Activated B cell treated with CpG ODN at 0.5 μM for 24 hours (primary cell): Measurements from ENCODE around the gene FOXL1. TPM values are rescaled to one million over a fixed set of nuclear protein-coding genes. Genes with fewer than 3 reads are reported as not detected.

Source experiments
- ATAC-seq: fragments of 200-7000 bp; cut with Tn5 transposase; one replicate; pipeline ENCODE4 v1.10.0; 2021; ENCODE audit warnings: low read depth, mild to moderate bottlenecking, moderate library complexity
- CTCF ChIA-PET: fragments of 350-600 bp; sonication (Branson Sonifier 250); formaldehyde crosslinking; loops from one replicate; lab custom pipeline; 2021; ENCODE audit warnings: antibody characterized with exemption; lab: Charles Lee
- POLR2A ChIA-PET: fragments of 350-600 bp; sonication (Branson Sonifier 250); formaldehyde crosslinking; loops from one replicate; lab custom pipeline; 2021; ENCODE audit warnings: antibody characterized with exemption; lab: Charles Lee
- DNase-seq: peaks from one replicate; pipeline ENCODE4 v3.0.0; 2022
- H3K27ac Mint-ChIP-seq: one replicate; pipeline ENCODE4 v1.8.0; 2020; ENCODE audit warnings: mixed read lengths
- H3K27me3 Mint-ChIP-seq: one replicate; pipeline ENCODE4 v1.8.0; 2021; ENCODE audit warnings: mixed read lengths
- H3K36me3 Mint-ChIP-seq: one replicate; pipeline ENCODE4 v1.8.0; 2021; ENCODE audit warnings: low read depth, mixed read lengths
- H3K4me1 Mint-ChIP-seq: one replicate; pipeline ENCODE4 v1.8.0; 2021; ENCODE audit warnings: mixed read lengths
- H3K4me3 Mint-ChIP-seq: one replicate; pipeline ENCODE4 v1.8.0; 2020; ENCODE audit warnings: mild to moderate bottlenecking, mixed read lengths
- H3K9me3 Mint-ChIP-seq: one replicate; pipeline ENCODE4 v1.8.0; 2020; ENCODE audit warnings: mixed read lengths
- CTCF ChIP-seq: fragments of 200-600 bp; IDR thresholded peaks from one replicate; pipeline ENCODE4 v1.8.0; 2022; ENCODE audit warnings: antibody characterized with exemption, mild to moderate bottlenecking
- intact Hi-C: fragments of 100-400 bp; cut with micrococcal nuclease; formaldehyde crosslinking; loops from one replicate; pipeline ENCODE4 v1.15.1; 2024
- total RNA-seq: library from RNA; stranded (reverse); gene quantifications from 2 replicates; pipeline ENCODE4 v1.2.3, GENCODE V29; 2022

FOXL1 gene
- total RNA-seq, 1 donor from 2014 or later: not detected

- H3K4me3 Mint-ChIP-seq: no peak overlapping the region
- peaks cover 14% of the 10 kb centered on the region for H3K27me3 Mint-ChIP-seq
- POLR2A ChIA-PET: no interaction called here
- no peak overlapping the region for H3K27ac Mint-ChIP-seq
- ATAC-seq: no peak
- CTCF ChIA-PET: interaction anchor here (0.6 kb wide), 1 partner anchor 24 kb away, joined by 3 read pairs; no protein-coding TSS in a partner anchor
- intact Hi-C loops: no loop called here
- H3K9me3 Mint-ChIP-seq: no peaks in the 10 kb centered on the region
- peaks cover 9% of the 10 kb centered on the region for H3K36me3 Mint-ChIP-seq
- no peak for DNase-seq
- H3K4me1 Mint-ChIP-seq: peaks cover 24% of the 10 kb centered on the region
- TF ChIP-seq CTCF: no peak
These were observed 19.8 kb upstream of the FOXL1 start for GRCh38 chr16:86558355-86559193.

GRCh38 chr16:86559802-86560305, 18.5 kb upstream of the FOXL1 start:
- ChIA-PET CTCF (no interaction called here), POLR2A (no interaction called here)
- no peak for ATAC-seq
- H3K36me3 Mint-ChIP-seq: peaks cover 4% of the 10 kb centered on the region
- no peaks in the 10 kb centered on the region for H3K9me3 Mint-ChIP-seq
- no peak overlapping the region for H3K4me3 Mint-ChIP-seq
- H3K27ac Mint-ChIP-seq: no peak overlapping the region
- no peak for DNase-seq
- H3K4me1 Mint-ChIP-seq: peaks cover 26% of the 10 kb centered on the region
- intact Hi-C loops: loop anchor here (5.0 to 10.0 kb wide), 6 partner anchors 205 to 1142 kb away; partner anchors contain the start of gene MAP1LC3B
- no peak for TF ChIP-seq CTCF
- H3K27me3 Mint-ChIP-seq: peaks cover 24% of the 10 kb centered on the region

- no peaks in the 10 kb centered on the region for H3K9me3 Mint-ChIP-seq
- H3K27me3 Mint-ChIP-seq: peaks cover 31% of the 10 kb centered on the region
- ChIA-PET CTCF (no interaction called here), POLR2A (interaction anchor here (0.7 kb wide), 1 partner anchor 710 kb away, joined by 8 read pairs; no protein-coding TSS in a partner anchor)
- no peak for TF ChIP-seq CTCF
- intact Hi-C loops: loop anchor here (2.0 to 10.0 kb wide), 8 partner anchors 202 to 1206 kb away; partner anchors contain the start of gene MAP1LC3B
- H3K4me1 Mint-ChIP-seq: peaks cover 22% of the 10 kb centered on the region
- H3K36me3 Mint-ChIP-seq: no peaks in the 10 kb centered on the region
- H3K4me3 Mint-ChIP-seq: no peak overlapping the region
- DNase-seq: no peak
- no peak overlapping the region for H3K27ac Mint-ChIP-seq
- no peak for ATAC-seq
These were observed 16.0 kb upstream of the FOXL1 start for GRCh38 chr16:86562356-86562755.

- intact Hi-C loops: loop anchor here (1.0 to 10.0 kb wide), 10 partner anchors 201 to 1205 kb away; partner anchors contain the start of gene MAP1LC3B
- ATAC-seq (peak; percentile 99), DNase-seq (peak; percentile 72)
- H3K27me3 Mint-ChIP-seq: peaks cover 32% of the 10 kb centered on the region
- CTCF ChIA-PET: interaction anchor here (0.6 to 2.3 kb wide), 9 partner anchors 7 to 1072 kb away, joined by 3 to 8 read pairs (median 3); no protein-coding TSS in a partner anchor
- peaks cover 25% of the 10 kb centered on the region for H3K4me1 Mint-ChIP-seq
- H3K27ac Mint-ChIP-seq: no peak overlapping the region
- H3K4me3 Mint-ChIP-seq: peak overlapping the region; percentile 64
- no peaks in the 10 kb centered on the region for H3K9me3 Mint-ChIP-seq
- peak; percentile 95 for TF ChIP-seq CTCF
- H3K36me3 Mint-ChIP-seq: no peaks in the 10 kb centered on the region
- POLR2A ChIA-PET: no interaction called here
These were observed 14.6 kb upstream of the FOXL1 start for GRCh38 chr16:86563469-86564345.
